ENCODE measurements around the gene B9D1. TPM values are rescaled to one million over a fixed set of nuclear protein-coding genes. Genes with fewer than 3 reads are reported as not detected.

The B9D1 gene
- total RNA-seq, 1 donor from 2014 or later, result 5.9 TPM

DNA sequence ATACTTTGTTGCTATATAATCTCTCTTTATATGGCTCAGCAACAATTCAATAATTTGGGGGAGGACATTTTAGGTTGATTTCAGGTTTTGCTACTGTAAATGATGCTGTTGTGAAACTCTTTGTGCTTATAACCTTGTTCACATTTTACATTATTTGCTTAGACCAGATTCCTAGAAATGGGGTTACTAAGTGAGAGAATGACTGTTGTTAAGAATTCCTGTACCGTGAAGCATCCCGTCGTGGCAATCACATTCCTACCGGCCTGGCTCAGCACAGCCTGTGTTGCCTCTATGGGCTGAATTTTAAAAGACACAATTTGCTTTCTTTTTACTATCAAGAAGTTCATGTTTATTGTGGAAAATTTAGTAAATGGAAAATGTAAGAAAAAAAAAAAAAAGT is 31.4 kb downstream of the B9D1 start:
- DNase-seq (no peak), ATAC-seq (no peak)
- intact Hi-C loops (cut with micrococcal nuclease), result no loop called here

DNA sequence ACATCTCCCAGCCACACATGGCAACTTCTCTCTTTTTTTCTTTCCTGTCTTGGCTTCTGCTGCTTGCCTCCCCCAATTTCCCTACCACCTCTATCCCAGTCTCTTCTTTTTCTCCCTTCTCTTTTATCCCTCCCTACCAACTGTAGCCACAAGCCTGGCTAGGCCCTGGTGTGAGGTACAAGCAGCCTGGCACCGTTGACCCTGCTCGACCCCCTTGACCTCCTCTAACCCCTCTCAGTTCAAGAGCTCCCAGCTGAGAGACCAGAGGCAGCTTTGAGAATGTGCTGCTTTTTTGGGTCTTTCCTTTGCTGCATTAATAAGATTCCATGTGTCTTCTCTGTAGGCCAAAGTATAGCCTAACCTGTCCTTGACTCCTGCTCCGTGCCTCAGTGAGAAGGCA is 32.3 kb downstream of the B9D1 start:
- ATAC-seq (no peak), DNase-seq (no peak)
- intact Hi-C loops (cut with micrococcal nuclease), result no loop called here

DNA sequence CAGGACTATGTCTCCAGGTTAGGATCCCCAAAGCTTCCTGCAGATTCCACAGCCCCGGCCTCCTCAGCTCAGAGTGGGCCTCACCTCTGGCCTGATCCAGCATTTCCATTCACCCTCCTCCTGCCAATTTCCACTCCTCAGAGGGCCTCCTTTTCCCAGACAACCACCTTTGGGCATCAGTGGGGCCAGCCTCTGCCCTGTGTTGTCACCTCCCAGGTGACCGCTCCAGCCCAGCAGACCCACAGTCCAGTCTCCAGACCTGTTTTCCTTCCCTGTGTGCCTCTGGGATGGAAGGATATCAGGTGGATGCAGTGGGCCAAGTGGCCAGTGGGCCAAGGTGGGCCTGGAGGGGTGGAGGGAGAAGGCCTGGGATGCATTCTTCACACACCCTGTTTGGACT is 32.7 kb downstream of the B9D1 start:
- no peak for ATAC-seq
- intact Hi-C loops (cut with micrococcal nuclease), result no loop called here

DNA sequence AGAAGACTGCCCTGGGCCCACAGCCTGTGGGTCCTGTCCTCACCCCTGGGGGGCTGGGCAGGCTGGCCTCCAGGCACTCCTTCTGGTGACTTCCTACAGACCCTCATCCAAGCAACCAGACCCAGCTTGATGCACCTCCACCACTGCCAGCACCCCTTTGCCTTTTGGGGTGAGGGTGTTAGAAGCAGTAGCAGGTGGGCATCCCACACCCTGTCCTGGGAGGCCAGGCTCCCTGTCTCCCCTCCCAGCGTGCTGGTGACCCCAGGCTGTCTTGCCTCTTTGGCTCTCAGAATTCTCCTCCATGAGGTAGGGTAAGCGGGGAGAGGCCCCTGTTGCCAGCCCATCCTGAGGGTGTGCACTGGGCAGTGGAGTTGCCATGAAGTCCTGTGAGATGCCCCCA is 33.4 kb downstream of the B9D1 start:
- DNase-seq (no peak), ATAC-seq (no peak)
- intact Hi-C loops (cut with micrococcal nuclease), result no loop called here

More for the DNA sequence above, 32.7 kb downstream of the B9D1 start:
- DNase-seq, result no peak

DNA sequence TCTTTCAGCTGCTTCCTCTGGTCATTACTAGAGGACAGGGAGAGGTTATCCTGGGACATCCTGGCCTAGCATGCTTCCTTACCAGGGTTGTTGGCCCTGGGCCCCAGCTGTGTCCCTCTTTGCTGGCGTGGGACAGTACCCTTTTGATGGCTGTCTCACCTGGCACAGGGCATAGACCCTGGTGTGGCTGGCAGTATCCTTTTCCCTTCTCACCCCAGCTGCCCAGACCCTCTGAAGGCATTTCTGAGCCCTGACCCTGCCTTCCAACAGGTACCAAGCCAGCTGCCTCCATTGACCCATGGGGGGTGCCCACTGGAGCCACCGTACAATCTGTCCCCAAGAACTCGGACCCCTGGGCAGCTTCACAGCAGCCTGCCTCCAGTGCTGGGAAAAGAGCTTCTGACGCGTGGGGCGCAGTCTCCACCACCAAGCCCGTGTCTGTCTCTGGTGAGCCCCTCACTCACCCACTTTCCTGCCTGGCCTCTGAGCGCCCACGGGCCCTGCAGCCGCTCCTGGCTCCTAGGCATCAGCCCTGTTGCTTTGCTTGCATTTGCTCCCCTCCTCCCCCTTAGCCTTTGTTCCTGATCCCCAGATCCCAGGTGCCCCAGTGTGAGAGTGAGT is 34.0 kb downstream of the B9D1 start:
- no peak for DNase-seq
- intact Hi-C loops (cut with micrococcal nuclease), result no loop called here
- peak; percentile 61 for ATAC-seq

DNA sequence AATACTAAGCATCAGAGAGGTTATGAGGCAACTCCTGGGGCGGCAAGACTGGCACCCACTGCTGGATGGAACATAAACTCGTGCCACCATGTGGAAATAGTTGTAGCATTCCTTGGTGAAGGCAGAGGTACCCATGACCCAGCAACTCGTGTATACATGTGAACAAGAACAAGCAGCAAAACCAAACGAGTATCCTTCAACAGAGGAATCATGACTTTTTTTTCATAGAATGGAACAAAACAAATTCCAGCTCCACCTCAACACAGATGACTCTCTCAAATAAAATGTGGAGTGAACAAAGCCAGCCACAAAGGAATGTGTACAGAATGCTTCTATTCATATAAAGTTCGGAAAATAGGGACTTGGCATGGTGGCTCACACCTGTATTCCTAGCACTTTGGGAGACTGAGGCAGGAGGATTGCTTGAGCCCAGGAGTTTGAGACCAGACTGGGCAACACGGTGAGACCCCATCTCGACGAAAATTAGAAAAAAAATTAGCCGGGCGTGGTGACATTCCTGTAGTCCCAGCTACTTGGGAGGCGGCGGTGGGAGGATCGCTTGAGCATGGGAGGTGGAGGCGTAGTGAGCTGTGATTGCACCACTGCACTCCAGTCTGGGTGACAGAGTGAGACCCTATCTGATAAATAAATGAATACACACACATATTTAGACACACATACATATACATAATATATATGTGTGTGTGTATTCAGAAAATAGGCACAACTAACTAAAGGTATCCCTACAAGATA is 35.3 kb downstream of the B9D1 start:
- intact Hi-C loops (cut with micrococcal nuclease), result no loop called here
- DNase-seq (no peak), ATAC-seq (no peak)

DNA sequence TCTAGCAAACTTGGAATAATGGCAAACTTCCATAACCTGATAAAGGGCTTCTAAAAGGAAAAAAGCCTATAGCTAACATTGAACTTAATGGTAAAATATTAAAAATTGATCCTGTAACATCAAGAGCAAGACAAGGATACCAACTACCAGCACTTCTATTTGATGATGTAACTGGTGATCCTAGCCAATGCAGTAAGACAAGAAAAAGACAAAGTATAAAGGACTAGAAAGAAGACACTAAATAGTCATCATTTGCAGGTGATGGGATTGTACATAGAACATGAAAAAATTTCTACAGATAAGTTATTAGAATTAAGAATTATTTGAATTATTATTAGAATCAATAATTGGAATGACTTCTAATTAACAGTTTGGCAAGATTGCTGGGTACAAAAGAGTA is 37.0 kb downstream of the B9D1 start:
- no peak for DNase-seq
- no peak for ATAC-seq
- intact Hi-C loops (cut with micrococcal nuclease), result no loop called here

DNA sequence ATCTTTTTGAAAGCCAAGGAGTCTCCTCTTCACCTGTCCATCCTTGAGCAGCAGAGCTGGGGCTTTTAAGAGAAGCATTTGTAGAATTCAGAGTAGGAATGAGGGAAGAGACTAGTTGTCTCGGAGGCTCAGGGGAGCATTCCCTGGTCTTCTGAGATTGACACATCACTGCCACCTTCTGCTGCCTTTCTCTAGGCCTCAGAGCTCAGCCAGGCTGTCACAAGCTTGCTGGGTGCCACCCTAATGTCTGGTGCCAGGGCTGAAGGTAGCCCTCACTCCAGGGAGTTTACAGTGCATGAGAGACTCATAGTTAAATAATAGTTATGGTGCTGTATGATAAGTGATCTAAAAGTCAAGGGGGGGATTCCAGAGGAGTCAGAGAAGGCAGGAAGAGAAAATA is 39.7 kb downstream of the B9D1 start:
- ATAC-seq (peak; percentile 39), DNase-seq (no peak)
- intact Hi-C loops (cut with micrococcal nuclease), result no loop called here

DNA sequence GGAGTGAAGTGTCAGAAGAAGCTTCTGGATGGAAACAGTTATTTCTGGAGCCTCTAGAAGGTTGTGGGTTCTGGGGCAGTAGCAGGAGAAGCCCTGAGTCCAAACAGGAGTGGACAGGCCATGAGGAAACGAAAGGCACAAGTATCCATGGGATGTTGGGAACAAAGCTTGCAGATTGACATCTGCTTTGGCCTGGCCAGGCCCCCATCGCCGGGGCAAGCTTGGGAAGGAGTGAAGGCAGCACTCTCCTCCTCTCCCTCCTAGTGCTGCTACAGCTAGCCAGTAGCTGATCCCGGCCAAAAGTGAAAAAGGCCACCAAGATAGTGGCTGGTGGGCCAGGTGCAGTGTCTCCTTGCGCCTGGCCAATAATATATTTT is 40.4 kb downstream of the B9D1 start:
- intact Hi-C loops (cut with micrococcal nuclease), result no loop called here
- DNase-seq, result no peak
- ATAC-seq, result no peak

DNA sequence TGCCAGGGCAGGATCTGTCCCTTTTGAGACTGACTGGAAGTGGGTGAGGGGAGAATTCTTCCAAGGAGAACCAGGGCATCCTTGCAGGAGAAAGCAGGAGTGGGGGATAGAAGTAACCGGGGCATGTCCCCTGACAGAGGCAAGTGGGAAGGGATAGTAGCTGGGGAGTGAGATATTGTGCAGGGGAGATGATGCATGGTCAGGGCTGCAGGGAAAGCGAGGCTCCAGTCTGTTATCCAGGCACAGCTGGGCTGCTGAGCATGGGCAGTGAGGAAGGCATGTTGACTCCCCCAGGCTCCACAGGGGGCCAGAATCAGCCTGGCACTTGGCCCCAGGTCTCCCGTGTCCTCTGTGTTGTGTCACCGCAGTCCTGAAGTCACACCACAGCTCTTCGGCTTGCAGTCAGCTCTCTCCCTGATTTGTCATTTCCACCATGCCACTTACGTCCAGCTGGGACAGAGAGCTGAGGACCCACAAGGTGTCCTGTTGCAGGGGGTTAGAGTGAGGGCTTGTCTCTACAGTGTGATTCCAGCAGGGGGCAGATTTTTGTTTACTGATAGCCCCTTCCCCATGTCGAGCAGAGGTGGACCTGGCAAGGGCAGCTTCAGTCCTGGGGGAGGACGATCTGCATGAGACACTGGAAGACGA is 40.9 kb downstream of the B9D1 start:
- intact Hi-C loops (cut with micrococcal nuclease), result no loop called here
- ATAC-seq, result peak; percentile 42
- DNase-seq, result no peak

DNA sequence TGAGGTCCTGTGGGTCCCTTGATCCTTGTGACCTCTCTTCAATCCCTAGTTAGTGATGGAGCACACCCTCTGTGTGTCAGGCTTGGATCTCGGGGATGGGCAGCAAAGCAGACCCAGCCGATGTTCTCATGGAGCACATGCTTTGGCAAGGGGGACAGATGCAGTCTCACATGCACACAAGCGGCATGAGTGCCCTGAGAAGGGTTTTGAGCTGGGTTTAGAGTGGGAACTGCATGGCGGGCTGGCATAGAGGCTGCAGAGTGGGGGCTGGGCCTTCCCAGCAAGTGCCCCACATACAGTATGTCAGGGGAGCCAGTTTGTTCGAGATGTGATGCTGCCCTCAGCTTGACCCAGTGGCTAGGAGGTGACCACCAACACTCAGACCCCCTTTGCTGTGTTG is 41.6 kb downstream of the B9D1 start:
- DNase-seq, result no peak

DNA sequence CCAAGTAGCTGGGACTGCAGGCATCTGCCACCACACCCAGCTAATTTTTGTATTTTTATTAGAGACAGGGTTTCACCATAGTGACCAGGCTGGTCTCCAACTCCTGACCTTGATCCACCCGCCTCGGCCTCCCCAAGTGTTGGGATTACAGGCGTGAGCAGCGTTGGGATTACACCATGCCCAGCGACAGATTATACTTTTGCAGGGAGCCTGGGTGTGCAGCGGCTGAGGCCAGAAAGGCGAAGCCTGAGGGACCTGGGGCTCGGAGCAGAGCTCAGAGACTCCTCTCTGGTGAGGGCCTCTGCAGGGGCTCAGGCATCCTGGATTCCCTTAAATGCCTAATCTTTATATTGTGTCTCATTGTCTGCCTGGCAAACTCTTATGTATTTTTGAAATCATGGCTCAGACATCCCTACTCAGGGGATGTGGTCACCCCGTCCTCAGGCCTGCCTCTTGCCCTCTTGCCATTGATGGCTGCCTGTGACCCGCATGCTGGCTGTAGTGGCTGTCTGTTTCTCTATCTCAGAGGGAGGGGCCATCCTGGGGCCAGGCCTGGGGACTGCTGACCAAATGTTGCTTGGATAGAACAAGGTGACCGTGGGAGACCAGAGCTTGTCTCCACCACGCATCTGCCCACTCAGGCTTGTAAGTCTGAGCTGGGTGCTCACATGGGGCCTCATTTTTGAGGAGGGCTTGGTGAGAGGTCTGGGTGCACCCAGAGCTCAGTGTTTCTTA is 42.6 kb downstream of the B9D1 start:
- ATAC-seq (no peak), DNase-seq (no peak)
- intact Hi-C loops (cut with micrococcal nuclease), result no loop called here

More for the DNA sequence above, 41.6 kb downstream of the B9D1 start:
- ATAC-seq, result no peak
- intact Hi-C loops (cut with micrococcal nuclease), result no loop called here

DNA sequence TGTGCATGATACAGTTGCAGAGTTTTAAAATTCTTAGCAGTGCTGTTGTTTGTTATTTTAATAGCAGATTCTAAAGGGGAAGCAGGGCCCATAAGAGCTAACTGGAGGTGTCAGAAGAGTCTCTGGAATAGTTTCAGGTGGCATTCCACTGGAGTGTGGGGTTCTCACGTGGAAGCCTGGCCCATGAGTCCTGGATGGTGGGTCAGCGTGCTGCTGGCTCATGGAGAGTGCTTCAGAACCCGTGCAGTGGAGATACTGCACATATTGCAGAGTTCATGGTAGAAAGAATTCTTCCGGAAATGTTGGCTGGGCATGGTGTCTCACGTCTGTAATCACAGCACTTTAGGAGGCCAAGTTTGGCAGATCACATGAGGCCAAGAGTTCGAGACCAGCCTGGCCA is 43.9 kb downstream of the B9D1 start:
- intact Hi-C loops (cut with micrococcal nuclease), result no loop called here
- no peak for ATAC-seq
- DNase-seq, result no peak

DNA sequence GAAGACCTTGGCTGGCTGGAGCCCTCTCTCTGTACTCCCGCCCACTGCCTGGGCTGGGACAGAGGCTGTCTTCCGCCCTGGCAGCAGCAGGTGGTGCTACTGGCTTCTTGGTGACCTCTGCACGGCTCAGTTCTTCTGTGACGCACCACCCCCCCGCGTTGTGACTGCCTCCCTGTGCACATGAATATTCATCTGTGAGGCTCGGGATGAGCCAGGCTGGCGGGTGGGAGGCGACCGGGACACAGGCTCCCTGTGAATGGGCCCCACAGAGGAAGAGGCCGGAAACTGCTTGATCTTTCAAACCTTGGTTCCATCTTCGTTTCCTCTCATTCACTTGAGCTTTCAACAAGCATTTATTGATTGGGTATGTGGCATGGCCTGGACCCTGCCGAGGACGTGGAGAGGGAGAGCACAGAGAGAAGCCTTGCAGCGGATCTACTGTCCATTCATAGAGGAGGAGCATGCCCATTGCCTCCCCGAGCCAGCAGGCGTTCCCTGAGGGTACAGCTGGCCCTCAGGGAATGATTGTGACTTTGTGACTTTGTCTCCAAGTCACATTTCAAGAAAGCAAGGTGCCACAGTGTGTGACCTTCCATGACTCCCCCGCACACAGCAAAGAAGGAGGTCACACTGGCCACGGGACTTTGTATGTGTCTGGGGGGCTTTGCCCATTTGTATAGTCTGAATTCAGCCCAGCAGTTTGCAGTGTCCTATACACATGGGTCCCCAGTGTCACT is 45.0 kb downstream of the B9D1 start:
- ATAC-seq, result peak; percentile 94
- intact Hi-C loops (cut with micrococcal nuclease), result no loop called here
- DNase-seq, result peak; percentile 88

DNA sequence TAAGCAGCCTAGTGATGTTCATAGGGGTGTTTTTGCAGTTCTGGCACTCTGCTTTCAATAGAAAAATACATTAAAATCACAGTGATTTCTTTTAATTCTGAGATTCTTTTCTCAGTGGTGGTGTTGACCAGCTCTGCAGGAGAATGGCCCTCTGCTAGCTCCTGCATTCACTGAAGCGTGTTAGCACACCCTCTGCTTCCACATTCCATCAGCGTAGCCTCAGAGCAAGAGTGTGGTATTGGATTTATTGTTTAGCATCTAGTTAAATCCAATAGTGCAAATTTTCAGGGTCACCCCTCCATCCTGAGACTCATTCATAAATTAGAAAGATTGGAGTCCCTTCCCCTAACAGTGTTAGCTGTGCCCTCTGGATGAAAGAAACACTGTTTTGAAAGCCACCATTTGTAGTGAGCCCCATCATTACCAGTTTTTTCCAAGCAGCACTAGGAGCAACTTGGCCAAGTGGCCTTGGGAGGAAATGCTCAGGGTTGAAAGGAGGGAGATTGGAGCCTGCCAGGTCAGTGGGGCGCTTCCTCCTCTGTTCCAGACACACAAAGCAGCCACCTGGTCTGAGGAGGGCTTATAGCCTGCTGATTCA is 45.7 kb downstream of the B9D1 start:
- intact Hi-C loops (cut with micrococcal nuclease), result no loop called here
- ATAC-seq (no peak), DNase-seq (no peak)

DNA sequence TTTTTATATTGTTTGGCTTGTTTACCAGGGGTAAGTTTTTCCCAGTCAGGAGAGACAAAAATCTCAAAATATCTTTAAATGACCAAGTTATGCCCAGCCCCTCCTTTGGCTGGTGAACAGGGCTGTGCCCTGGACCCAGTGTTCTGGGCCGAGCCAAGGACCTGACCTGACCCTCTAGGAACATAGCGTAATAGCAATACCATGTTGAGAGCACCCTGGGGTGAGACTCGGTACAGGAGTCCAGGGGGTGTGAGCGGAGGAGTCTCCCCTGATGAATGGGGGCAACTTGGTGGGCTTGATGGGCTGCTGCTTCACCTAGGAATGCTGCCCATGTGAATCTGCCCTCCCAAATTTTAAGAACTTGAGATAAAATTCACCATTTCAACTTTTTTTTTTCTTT is 47.4 kb downstream of the B9D1 start:
- DNase-seq (no peak), ATAC-seq (no peak)
- intact Hi-C loops (cut with micrococcal nuclease), result no loop called here

DNA sequence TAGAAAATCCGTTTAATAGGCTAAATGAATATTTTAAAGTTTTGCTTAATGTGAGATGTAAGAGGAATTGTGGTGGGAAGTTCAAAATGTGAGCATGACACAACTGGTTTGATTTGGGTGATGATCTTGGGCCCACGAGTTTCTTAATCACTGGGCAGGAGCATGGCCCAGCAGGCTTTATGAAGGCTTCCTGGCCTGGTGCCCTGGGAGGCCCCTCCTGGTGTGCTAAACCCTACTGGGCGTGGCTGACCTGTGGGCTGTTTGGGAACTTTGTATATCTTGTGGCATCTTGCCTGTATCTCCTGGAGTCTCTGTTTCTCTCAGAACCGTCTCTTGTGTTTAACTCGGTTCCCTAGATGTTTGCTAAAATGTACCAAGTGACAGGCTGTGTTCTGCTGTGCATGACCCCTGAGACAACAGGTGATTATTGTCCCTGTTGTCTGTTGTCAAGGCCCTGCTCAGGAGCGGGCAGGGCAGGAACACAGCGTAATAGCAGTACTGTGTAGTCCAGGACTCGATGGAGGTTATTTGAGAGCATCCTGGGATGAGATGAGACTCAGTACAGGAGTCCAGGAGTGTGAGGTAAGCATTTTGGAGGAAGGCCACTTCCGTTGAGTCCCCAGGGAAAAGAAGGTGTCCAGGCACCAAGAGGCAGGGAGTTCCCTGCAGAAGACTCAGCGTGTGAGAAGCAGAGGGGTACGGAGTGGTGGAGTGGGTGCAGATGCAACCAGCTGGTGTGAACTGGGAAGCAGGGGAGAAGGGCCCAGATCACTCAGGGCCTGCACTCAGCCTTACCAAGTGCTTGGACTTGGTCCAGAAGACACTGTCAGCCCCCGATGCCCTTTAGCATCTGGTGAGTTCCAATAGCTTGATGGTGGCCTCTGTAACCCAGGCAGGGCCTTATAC is 48.5 kb downstream of the B9D1 start:
- DNase-seq (no peak), ATAC-seq (no peak)
- intact Hi-C loops (cut with micrococcal nuclease), result no loop called here

Measured in left ventricle myocardium superior (tissue), 1 donor.